K562 (cell line): ENCODE measurements around the gene CCL13. TPM values are rescaled to one million over a fixed set of nuclear protein-coding genes. Genes with fewer than 3 reads are reported as not detected.

ENCODE experiments used
- ATAC-seq: fragments of 200-7000 bp; cut with Tn5 transposase; 3 replicates; pipeline ENCODE4 v1.9.1; 2020; ENCODE audit warnings: moderate library complexity
- BruUV-seq: library from RNA; stranded (reverse); fragments of 400-500 nt; replicated peaks from 2 replicates; lab custom pipeline; 2021; lab: Mats Ljungman, UMichigan
- CTCF ChIA-PET: fragments of 300-600 bp; formaldehyde crosslinking; extraction: SDS; loops from one replicate; lab custom pipeline; 2021; ENCODE audit warnings: low intra/inter-chr PET ratio; lab: Yijun Ruan, JAX
- POLR2A ChIA-PET: fragments of 300-600, 350-650 bp; sonication (Branson Sonifier 250); formaldehyde crosslinking; extraction: SDS; loops from one replicate; lab custom pipeline; 2021; ENCODE audit warnings: antibody characterized with exemption, inconsistent platforms; lab: Yijun Ruan, JAX
- DNase-seq, 4 experiments: peaks; one replicate each; pipeline versions ENCODE4 v3.0.0 to v3.0.0-alpha.2; 2011 to 2018; ENCODE audit warnings: low spot score in 3 of 4, mixed read lengths in 3 of 4; ENCODE audit errors: extremely low read depth in 1 of 4
- FAIRE-seq: peaks from 2 replicates; lab custom pipeline; 2011; peaks lifted over from hg19 to GRCh38; lab: Jason Lieb, UNC
- H2AFZ ChIP-seq: 2 replicates; pipeline ENCODE4 v1.6.0; 2011; ENCODE audit warnings: low read depth, low read length, control low read depth, inconsistent platforms
- H3K27ac ChIP-seq: fragments of 200-600 bp; 3 replicates; pipeline ENCODE4 v1.8.0; 2011; ENCODE audit warnings: low read depth, mild to moderate bottlenecking, control low read depth, inconsistent platforms, low read length, moderate library complexity, mixed read lengths; ENCODE audit errors: extremely low read depth
- H3K27me3 ChIP-seq, 2 experiments: fragments of 300-600 bp in 1 of 2; 2 replicates in 1 of 2; 3 replicates in 1 of 2; pipeline versions ENCODE4 v1.6.0 to v1.8.0; 2011; ENCODE audit warnings: inconsistent platforms in 2 of 2, low read length in 2 of 2, mild to moderate bottlenecking in 1 of 2, mixed read lengths in 1 of 2, moderate library complexity in 1 of 2; ENCODE audit not compliant: control insufficient read depth in 2 of 2, insufficient read depth in 2 of 2
- H3K36me3 ChIP-seq: fragments of 300-600 bp; 3 replicates; pipeline ENCODE4 v1.8.0; 2011; ENCODE audit warnings: mild to moderate bottlenecking, low read length, inconsistent platforms; ENCODE audit not compliant: control insufficient read depth, insufficient read depth
- H3K4me1 ChIP-seq, 2 experiments: fragments of 200-600 bp in 1 of 2; replicated peaks in 1 of 2; 2 replicates in 1 of 2; 3 replicates in 1 of 2; pipeline versions ENCODE4 v1.5.1 to v1.8.0; 2011; ENCODE audit warnings: inconsistent platforms in 2 of 2, low read length in 2 of 2, mild to moderate bottlenecking in 1 of 2, mixed read lengths in 1 of 2, moderate library complexity in 1 of 2; ENCODE audit not compliant: control insufficient read depth in 2 of 2, insufficient read depth in 2 of 2
- H3K4me2 ChIP-seq: 2 replicates; pipeline ENCODE4 v1.6.1; 2011; ENCODE audit warnings: low read length, control low read depth, inconsistent platforms, mixed read lengths; ENCODE audit not compliant: insufficient read depth
- H3K4me3 ChIP-seq: fragments of 200-600 bp; sonication (generic), shearing (Covaris generic); 2 replicates; pipeline ENCODE4 v1.5.1; 2016; ENCODE audit warnings: control low read depth, inconsistent platforms
- H3K79me2 ChIP-seq: fragments of 200-600 bp; 3 replicates; pipeline ENCODE4 v1.8.0; 2011; ENCODE audit warnings: low read length, inconsistent platforms; ENCODE audit not compliant: control insufficient read depth, insufficient read depth
- H3K9ac ChIP-seq, 2 experiments: 2 replicates each; pipeline versions ENCODE4 v1.6.0 to v1.6.1; 2011; ENCODE audit warnings: low read depth in 2 of 2, low read length in 2 of 2, control low read depth in 1 of 2, inconsistent platforms in 1 of 2, mild to moderate bottlenecking in 1 of 2, mixed read lengths in 1 of 2; ENCODE audit not compliant: insufficient read depth in 1 of 2
- H3K9me1 ChIP-seq: one replicate; pipeline ENCODE4 v1.6.0; 2011; ENCODE audit warnings: inconsistent platforms, mild to moderate bottlenecking, low read length, moderate library complexity; ENCODE audit not compliant: control insufficient read depth, insufficient read depth
- H3K9me3 ChIP-seq: replicated peaks from 2 replicates; pipeline ENCODE4 v1.5.1; 2011; ENCODE audit warnings: low read depth, low read length, inconsistent platforms; ENCODE audit not compliant: control insufficient read depth, insufficient read depth
- H4K20me1 ChIP-seq: replicated peaks from 2 replicates; pipeline ENCODE4 v1.6.1; 2011; ENCODE audit warnings: low read length, inconsistent platforms, mixed read lengths; ENCODE audit not compliant: control insufficient read depth, insufficient read depth
- C11orf30 ChIP-seq: fragments of 450-650 bp; IDR thresholded peaks from 2 replicates; pipeline ENCODE4 v1.6.1; 2016; ENCODE audit warnings: low read depth, mild to moderate bottlenecking
- MAFG ChIP-seq: fragments of 450-650 bp; conservative IDR thresholded peaks from 2 replicates; pipeline ENCODE4 v1.6.1; 2016; ENCODE audit warnings: missing genetic modification characterization, missing compliant biosample characterization
- MTA3 ChIP-seq: fragments of 450-650 bp; formaldehyde crosslinking; IDR thresholded peaks from 2 replicates; pipeline ENCODE4 v1.6.1; 2017; ENCODE audit warnings: mild to moderate bottlenecking, borderline replicate concordance
- NFATC3 ChIP-seq: fragments of 450-650 bp; IDR thresholded peaks from 2 replicates; pipeline ENCODE4 v1.6.1; 2017; ENCODE audit warnings: mild to moderate bottlenecking
- NFE2 ChIP-seq: IDR thresholded peaks from 2 replicates; pipeline ENCODE4 v1.6.1; 2014; ENCODE audit warnings: antibody characterized with exemption, low read depth
- NRF1 ChIP-seq, 2 experiments: fragments of 450-650 bp; IDR thresholded peaks in 1 of 2; conservative IDR thresholded peaks in 1 of 2; 2 replicates each; pipeline ENCODE4 v1.6.1; 2014; ENCODE audit warnings: mild to moderate bottlenecking in 2 of 2
- POU5F1 ChIP-seq: fragments of 150-350 bp; IDR thresholded peaks from 2 replicates; pipeline ENCODE4 v1.6.1; 2014; ENCODE audit warnings: borderline replicate concordance, low read length, low read depth, mild to moderate bottlenecking; ENCODE audit not compliant: partially characterized antibody
- SRSF9 ChIP-seq: fragments of 200-400 bp; formaldehyde crosslinking; IDR thresholded peaks from 2 replicates; pipeline ENCODE4 v1.6.1; 2017; ENCODE audit warnings: low read depth, low read length, borderline replicate concordance
- ZFP30 ChIP-seq: fragments of 250-450 bp; sonication (Bioruptor Pico); IDR thresholded peaks from 2 replicates; pipeline ENCODE4 v1.8.0; 2022; ENCODE audit warnings: moderate library complexity, mild to moderate bottlenecking, inconsistent platforms, borderline replicate concordance
- ZFP36 ChIP-seq: fragments of 150-350 bp; IDR thresholded peaks from 2 replicates; pipeline ENCODE4 v1.6.1; 2018; ENCODE audit warnings: low read length, low read depth; ENCODE audit not compliant: partially characterized antibody
- ZNF444 ChIP-seq: fragments of 250-450 bp; sonication (Bioruptor Pico); IDR thresholded peaks from 2 replicates; pipeline ENCODE4 v1.4.0; 2020; ENCODE audit warnings: mild to moderate bottlenecking, moderate library complexity
- ZNF77 ChIP-seq: fragments of 250-450 bp; sonication (Bioruptor Pico); IDR thresholded peaks from 2 replicates; pipeline ENCODE4 v1.5.0; 2020
- WGBS: fragments of 100-300 bp; shearing (Covaris generic); methylation state at CpG from one replicate; pipeline ENCODE4 v1.1.6; 2016; ENCODE audit warnings: low coverage, mixed read lengths; ENCODE audit not compliant: insufficient coverage; ENCODE audit errors: missing lambda C conversion rate; 5-methylcytosine and 5-hydroxymethylcytosine counted together
- in situ Hi-C: fragments of 300-500 bp; cut with MboI; formaldehyde crosslinking; loops from 4 replicates; pipeline ENCODE4 v1.15.0; 2018; ENCODE audit warnings: inconsistent platforms, mixed read lengths
- intact Hi-C: fragments of 100-400 bp; cut with micrococcal nuclease; formaldehyde crosslinking; loops from 2 replicates; pipeline ENCODE4 v1.14.2; 2022
- polyA plus RNA-seq, 8 experiments: library from polyadenylated mRNA; depleted of rRNA in 4 of 8; stranded (reverse) in 5 of 8; unstranded in 3 of 8; fragments of >200 nt; fragmentation: Nextera tagmentation in 2 of 8; fragmentation: Illumina TruSeq in 1 of 8; extraction: Ambion mirVana in 2 of 8; extraction: Trizol in 1 of 8; gene quantifications; 2 replicates each; pipeline versions ENCODE4 v1.2.1 to v1.2.3, GENCODE V29; 2011 to 2014; ENCODE audit warnings: inconsistent platforms in 1 of 8, missing spikeins in 1 of 8
- total RNA-seq, 7 experiments: library from RNA; depleted of rRNA in 6 of 7; stranded (reverse); fragments of >200 nt in 6 of 7; fragmentation: Illumina TruSeq in 2 of 7; extraction: Trizol in 2 of 7; gene quantifications; 2 replicates each; pipeline versions ENCODE4 v1.2.1 to v1.2.3, GENCODE V29; 2011 to 2021; ENCODE audit warnings: low replicate concordance in 1 of 7
- TF ChIP-seq, protein P1 (sequence below): sonication (generic); formaldehyde crosslinking; IDR thresholded peaks from 2 replicates; pipeline ENCODE4 v1.8.0; 2023; ENCODE audit warnings: mild to moderate bottlenecking, missing genetic modification reagents

CCL13 gene
- total and polyA plus RNA-seq, 9 of the 15 experiments (the other 6 are each of a cell fraction or from before 2014, with no cell fraction given), result not detected

DNA sequence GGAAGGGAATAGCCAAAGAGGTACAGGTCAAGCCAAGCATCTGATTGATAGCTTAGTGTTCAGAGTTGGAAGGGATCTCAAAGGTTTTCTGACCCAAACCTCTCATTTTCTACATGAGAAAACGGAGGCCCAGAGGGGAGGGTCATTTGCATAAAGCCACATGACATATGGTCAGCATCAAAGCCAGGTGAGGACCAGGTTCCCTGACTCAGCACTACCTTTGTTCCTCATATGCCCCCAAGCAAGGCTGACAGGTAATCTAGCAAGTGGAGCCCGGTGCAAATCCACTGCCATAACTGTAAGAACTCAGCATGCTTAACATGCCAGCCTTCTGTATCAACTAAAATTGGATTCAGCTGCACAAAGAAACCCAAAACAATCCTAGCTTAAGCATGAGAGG is 35.0 kb downstream of the CCL13 start:
- intact Hi-C loops (no loop called here), in situ Hi-C loops (no loop called here)
- TF ChIP-seq MAFG (tag) (0 out of 2 replicates have a peak, but pooled peaks have one; percentile 12), NFE2 (no peak), MTA3 (no peak), C11orf30 (peak; percentile 12; the same call in 1 of the 2 replicates), POU5F1 (no peak), ZNF77 (CRISPR knock-in tag) (no peak)
- H4K20me1 ChIP-seq, result no peaks in the 10 kb centered on the region
- no peaks in the 10 kb centered on the region for H3K36me3 ChIP-seq
- H2AFZ ChIP-seq, result no peak overlapping the region
- BruUV-seq, result no TSS peak
- H3K9me1 ChIP-seq, result no peaks in the 10 kb centered on the region
- WGBS, result 22% methylated on average over 2 of the region's 2 CpGs
- H3K4me2 ChIP-seq, result no peak overlapping the region
- ATAC-seq (no peak), DNase-seq (no peak), FAIRE-seq (no peak)
- H3K79me2 ChIP-seq, result no peaks in the 10 kb centered on the region
- peaks cover 0 to 4% of the 10 kb centered on the region in 2 experiments; a peak in 1 of 5 replicates for H3K27me3 ChIP-seq
- H3K4me1 ChIP-seq, result peaks cover 3 to 18% of the 10 kb centered on the region in 2 experiments; a peak in 2 of 5 replicates
- no peak overlapping the region for H3K9ac ChIP-seq
- H3K9me3 ChIP-seq, result no peaks in the 10 kb centered on the region
- POLR2A ChIA-PET, result interaction anchor here (1.1 kb wide), 1 partner anchor 11 kb away, joined by 4 read pairs; no protein-coding TSS in a partner anchor
- no peak overlapping the region for H3K27ac ChIP-seq
- no peak overlapping the region for H3K4me3 ChIP-seq
- CTCF ChIA-PET, result no interaction called here

DNA sequence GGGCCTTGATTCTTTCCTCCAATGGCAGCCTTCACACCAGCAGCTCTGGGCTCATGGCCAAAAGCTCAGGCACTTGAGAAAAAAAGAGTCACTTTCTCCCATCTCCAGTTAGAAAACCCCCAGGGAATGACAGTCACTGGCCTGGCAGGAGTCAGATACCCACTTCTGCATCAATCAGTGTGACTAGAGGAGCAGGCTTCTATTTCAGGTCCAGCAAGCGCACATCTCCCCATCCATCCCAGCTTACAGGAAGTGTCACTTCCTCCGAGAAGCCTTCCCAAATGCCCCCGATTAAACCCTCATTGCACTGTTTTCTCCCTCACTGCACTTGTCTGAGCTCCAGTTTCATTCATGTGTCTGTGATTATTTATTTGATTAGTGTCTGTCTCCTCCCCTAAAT is 37.1 kb downstream of the CCL13 start:
- no peak for FAIRE-seq
- no peak overlapping the region for H3K9ac ChIP-seq
- in situ Hi-C loops, result no loop called here
- no peaks in the 10 kb centered on the region for H3K4me1 ChIP-seq
- CTCF ChIA-PET, result no interaction called here
- H3K9me3 ChIP-seq, result no peaks in the 10 kb centered on the region
- H3K27ac ChIP-seq, result no peak overlapping the region
- no peaks in the 10 kb centered on the region for H4K20me1 ChIP-seq
- BruUV-seq, result no TSS peak
- WGBS, result 39% methylated on average over 3 of the region's 3 CpGs
- POLR2A ChIA-PET, result interaction anchor here (0.9 kb wide), 1 partner anchor 38 kb away, joined by 3 read pairs; no protein-coding TSS in a partner anchor
- no peak for ATAC-seq
- no peak for DNase-seq
- H3K27me3 ChIP-seq, result no peaks in the 10 kb centered on the region; a peak in 1 of 5 replicates
- no peaks in the 10 kb centered on the region for H3K79me2 ChIP-seq
- no peaks in the 10 kb centered on the region for H3K36me3 ChIP-seq
- TF ChIP-seq NFATC3, result no peak
- no peak for TF ChIP-seq NRF1 (conservative IDR thresholded peaks at IDR 0.05 in 1 of 2, IDR thresholded peaks at IDR 0.05 in 1 of 2)
- no peak for TF ChIP-seq ZNF444 (CRISPR knock-in tag)
- TF ChIP-seq, protein P1, sequence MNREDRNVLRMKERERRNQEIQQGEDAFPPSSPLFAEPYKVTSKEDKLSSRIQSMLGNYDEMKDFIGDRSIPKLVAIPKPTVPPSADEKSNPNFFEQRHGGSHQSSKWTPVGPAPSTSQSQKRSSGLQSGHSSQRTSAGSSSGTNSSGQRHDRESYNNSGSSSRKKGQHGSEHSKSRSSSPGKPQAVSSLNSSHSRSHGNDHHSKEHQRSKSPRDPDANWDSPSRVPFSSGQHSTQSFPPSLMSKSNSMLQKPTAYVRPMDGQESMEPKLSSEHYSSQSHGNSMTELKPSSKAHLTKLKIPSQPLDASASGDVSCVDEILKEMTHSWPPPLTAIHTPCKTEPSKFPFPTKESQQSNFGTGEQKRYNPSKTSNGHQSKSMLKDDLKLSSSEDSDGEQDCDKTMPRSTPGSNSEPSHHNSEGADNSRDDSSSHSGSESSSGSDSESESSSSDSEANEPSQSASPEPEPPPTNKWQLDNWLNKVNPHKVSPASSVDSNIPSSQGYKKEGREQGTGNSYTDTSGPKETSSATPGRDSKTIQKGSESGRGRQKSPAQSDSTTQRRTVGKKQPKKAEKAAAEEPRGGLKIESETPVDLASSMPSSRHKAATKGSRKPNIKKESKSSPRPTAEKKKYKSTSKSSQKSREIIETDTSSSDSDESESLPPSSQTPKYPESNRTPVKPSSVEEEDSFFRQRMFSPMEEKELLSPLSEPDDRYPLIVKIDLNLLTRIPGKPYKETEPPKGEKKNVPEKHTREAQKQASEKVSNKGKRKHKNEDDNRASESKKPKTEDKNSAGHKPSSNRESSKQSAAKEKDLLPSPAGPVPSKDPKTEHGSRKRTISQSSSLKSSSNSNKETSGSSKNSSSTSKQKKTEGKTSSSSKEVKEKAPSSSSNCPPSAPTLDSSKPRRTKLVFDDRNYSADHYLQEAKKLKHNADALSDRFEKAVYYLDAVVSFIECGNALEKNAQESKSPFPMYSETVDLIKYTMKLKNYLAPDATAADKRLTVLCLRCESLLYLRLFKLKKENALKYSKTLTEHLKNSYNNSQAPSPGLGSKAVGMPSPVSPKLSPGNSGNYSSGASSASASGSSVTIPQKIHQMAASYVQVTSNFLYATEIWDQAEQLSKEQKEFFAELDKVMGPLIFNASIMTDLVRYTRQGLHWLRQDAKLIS (CRISPR knock-in tag), result no peak
- TF ChIP-seq ZFP30 (CRISPR knock-in tag), result no peak
- peak; percentile 76 for TF ChIP-seq ZFP36
- no peak for TF ChIP-seq SRSF9
- H3K4me2 ChIP-seq, result no peak overlapping the region
- no peaks in the 10 kb centered on the region for H3K9me1 ChIP-seq
- H3K4me3 ChIP-seq, result no peak overlapping the region
- intact Hi-C loops, result no loop called here
- no peak overlapping the region for H2AFZ ChIP-seq
